Heart left ventricle (tissue), 16 donors: ENCODE data around the gene ENTHD1. TPM values are rescaled to one million over a fixed set of nuclear protein-coding genes. Genes with fewer than 3 reads are reported as not detected.

Experiments
- ATAC-seq, 4 donors: fragments of 200-7000 bp; cut with Tn5 transposase; one replicate each; pipeline ENCODE4 v1.9.1; 2020 to 2022; ENCODE audit warnings: moderate library complexity in 4 of 4, mild to moderate bottlenecking in 3 of 4, moderate number of reproducible peaks in 1 of 4
- DNase-seq, 5 donors: peaks; one replicate each; pipeline ENCODE4 v3.0.0-alpha.2; 2020
- H3K27ac ChIP-seq, 12 donors: fragments of 200-600 bp; sonication (generic) in 4 of 12; one replicate each; pipeline versions ENCODE4 v1.5.0 to v1.8.0; 2016 to 2022; ENCODE audit warnings: mild to moderate bottlenecking in 2 of 12
- H3K27me3 ChIP-seq, 9 donors: fragments of 200-600 bp; sonication (generic) in 2 of 9; one replicate each; pipeline versions ENCODE4 v1.5.1 to v1.8.0; 2016 to 2022; ENCODE audit warnings: mild to moderate bottlenecking in 3 of 9
- H3K36me3 ChIP-seq, 9 donors: fragments of 200-600 bp; sonication (generic) in 2 of 9; one replicate each; pipeline versions ENCODE4 v1.5.0 to v1.8.0; 2018 to 2022; ENCODE audit warnings: mild to moderate bottlenecking in 2 of 9
- H3K4me1 ChIP-seq, 12 donors: fragments of 200-600 bp; sonication (generic) in 4 of 12; one replicate each; pipeline versions ENCODE4 v1.5.0 to v1.8.0; 2016 to 2022; ENCODE audit warnings: mild to moderate bottlenecking in 3 of 12
- H3K4me3 ChIP-seq, 12 donors: fragments of 200-600 bp; sonication (generic) in 4 of 12; one replicate each; pipeline versions ENCODE4 v1.5.0 to v1.8.0; 2017 to 2022; ENCODE audit warnings: mild to moderate bottlenecking in 9 of 12, moderate library complexity in 4 of 12
- H3K9me3 ChIP-seq, 12 donors: fragments of 200-600 bp; sonication (generic) in 4 of 12; one replicate each; pipeline versions ENCODE4 v1.5.0 to v1.8.0; 2016 to 2022; ENCODE audit warnings: mild to moderate bottlenecking in 1 of 12
- POLR2A ChIP-seq, 2 donors: fragments of 450-650 bp; IDR thresholded peaks; one replicate each; pipeline ENCODE4 v1.6.1; 2017; ENCODE audit warnings: antibody characterized with exemption in 2 of 2, mild to moderate bottlenecking in 2 of 2, moderate library complexity in 2 of 2
- WGBS, 4 donors: extraction: QIAGEN DNeasy Blood & Tissue Kit in 2 of 4; methylation state at CpG; one replicate each; pipeline versions ENCODE4 v1.1.5 to v1.1.7; 2013 to 2018; 5-methylcytosine and 5-hydroxymethylcytosine counted together
- intact Hi-C, 10 donors: fragments of 100-400 bp; cut with DNase I; formaldehyde crosslinking; loops; one replicate each; pipeline versions ENCODE4 v1.11.1 to v1.14.2; 2022
- polyA plus RNA-seq, 2 donors: library from polyadenylated mRNA; stranded (reverse); fragments of 200-250 nt; gene quantifications; one replicate each; pipeline ENCODE4 v1.2.3, GENCODE V29; 2013
- total RNA-seq, 9 donors: library from RNA; depleted of rRNA in 2 of 9; stranded (reverse); fragments of >200 nt in 2 of 9; fragmentation: NEBNext Ultra II Directional in 3 of 9; extraction: Animal tissue kit (Norgen Biotek cat#: 25700) in 3 of 9; gene quantifications; one replicate each; pipeline versions ENCODE4 v1.1.0 to v1.2.4, GENCODE V29; 2016 to 2023
- TF ChIP-seq, protein P1 (sequence below), 12 donors: fragments of 200-600 bp; sonication (generic) in 4 of 12; IDR thresholded peaks; one replicate each; pipeline versions ENCODE4 v1.5.0 to v1.8.0; 2018 to 2022; ENCODE audit warnings: antibody characterized with exemption in 12 of 12, mild to moderate bottlenecking in 5 of 12
- donor health status: ischemic (EF 13 %, LVEDD 7.1; RV severe dilation, severe dysfunction).
- donor health status: healthy with polysubstance abuse.
- donor health status: DM: no; HTN: yes; CAD: no.
- donor health status: DM: no; HTN: no; CAD: no.
- donor health status: ischemic (EF 25% LVEDD 6.9; RV normal size, moderate dysfunction).
- donor health status: ischemic (EF 25% LVEDD 5.7; RV mildly dilated, moderate dysfunction).
- donor health status: healthy.
- donor health status: DM: yes; HTN: yes; CAD: no.
- donor health status: ischemic (EF 35%, LVEDD 5.7; RV mildly dilated, moderate dysfunction).
- donor health status: nonischemic (EF 11% LVEDD 7.7; RV severe dilation, severe dysfunction).
- donor health status: DM: yes; HTN: yes; CAD: no.
- donor health status: PGD.
- donor health status: ischemic (EF 29% LVEDD 5.4; RV normal size, mild dysfunction).
- donor health status: nonischemic (EF 23%, LVEDD 6.1; RV moderate dilation, normal function).

Gene ENTHD1
- total and polyA plus RNA-seq, 11 donors, result not detected

DNA sequence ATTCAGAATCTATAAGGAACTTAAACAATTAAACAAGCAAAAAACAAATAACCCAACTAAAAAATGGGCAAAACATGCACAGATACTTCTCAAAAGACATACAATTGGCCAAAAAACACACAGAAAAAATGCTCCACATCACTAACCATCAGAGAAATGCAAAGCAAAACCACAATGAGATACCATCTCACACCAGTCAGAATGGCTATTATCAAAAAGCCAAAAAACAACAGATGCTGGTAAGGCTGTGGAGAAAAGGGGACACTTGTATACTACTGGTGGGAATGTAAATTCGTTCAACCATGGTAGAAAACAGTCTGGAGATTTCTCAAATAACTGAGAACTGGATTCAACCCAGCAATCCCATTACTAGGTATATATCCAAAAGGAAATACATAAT lies 24.8 kb downstream of the ENTHD1 start:
- TF ChIP-seq, protein P1, sequence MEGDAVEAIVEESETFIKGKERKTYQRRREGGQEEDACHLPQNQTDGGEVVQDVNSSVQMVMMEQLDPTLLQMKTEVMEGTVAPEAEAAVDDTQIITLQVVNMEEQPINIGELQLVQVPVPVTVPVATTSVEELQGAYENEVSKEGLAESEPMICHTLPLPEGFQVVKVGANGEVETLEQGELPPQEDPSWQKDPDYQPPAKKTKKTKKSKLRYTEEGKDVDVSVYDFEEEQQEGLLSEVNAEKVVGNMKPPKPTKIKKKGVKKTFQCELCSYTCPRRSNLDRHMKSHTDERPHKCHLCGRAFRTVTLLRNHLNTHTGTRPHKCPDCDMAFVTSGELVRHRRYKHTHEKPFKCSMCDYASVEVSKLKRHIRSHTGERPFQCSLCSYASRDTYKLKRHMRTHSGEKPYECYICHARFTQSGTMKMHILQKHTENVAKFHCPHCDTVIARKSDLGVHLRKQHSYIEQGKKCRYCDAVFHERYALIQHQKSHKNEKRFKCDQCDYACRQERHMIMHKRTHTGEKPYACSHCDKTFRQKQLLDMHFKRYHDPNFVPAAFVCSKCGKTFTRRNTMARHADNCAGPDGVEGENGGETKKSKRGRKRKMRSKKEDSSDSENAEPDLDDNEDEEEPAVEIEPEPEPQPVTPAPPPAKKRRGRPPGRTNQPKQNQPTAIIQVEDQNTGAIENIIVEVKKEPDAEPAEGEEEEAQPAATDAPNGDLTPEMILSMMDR (IDR thresholded peaks at IDR 0.05), result no peak
- TF ChIP-seq POLR2A (IDR thresholded peaks at IDR 0.05), result no peak
- Histone ChIP-seq H3K4me1 (no peaks in the 10 kb centered on the region), H3K27me3 (peaks cover 0 to 15% (median 4%) of the 10 kb centered on the region in 9 donors), H3K36me3 (no peaks in the 10 kb centered on the region), H3K27ac (no peak overlapping the region), H3K9me3 (no peaks in the 10 kb centered on the region), H3K4me3 (no peak overlapping the region)
- DNase-seq (no peak), ATAC-seq (no peak)
- intact Hi-C loops, result loop anchor here in 1 of 10 donors (5.0 kb wide), 1 partner anchor 49 kb away; no protein-coding TSS in a partner anchor
- 38 to 50% (median 44%) methylated on average over 1 of the region's 1 CpG for WGBS, 4 donors

- no peak overlapping the region for H3K27ac ChIP-seq
- no peaks in the 10 kb centered on the region for H3K36me3 ChIP-seq
- ATAC-seq (no peak), DNase-seq (no peak)
- peaks cover 0 to 33% (median 4%) of the 10 kb centered on the region in 9 donors for H3K27me3 ChIP-seq
- WGBS, 4 donors, result 57 to 71% (median 59%) methylated on average over 7 of the region's 7 CpGs
- intact Hi-C loops, result no loop called here
- no peak overlapping the region for H3K4me3 ChIP-seq
- H3K4me1 ChIP-seq, result no peaks in the 10 kb centered on the region
- TF ChIP-seq, protein P1 (IDR thresholded peaks at IDR 0.05), result no peak
- TF ChIP-seq POLR2A (IDR thresholded peaks at IDR 0.05), result no peak
- peaks cover 0 to 7% (median 0%) of the 10 kb centered on the region in 12 donors for H3K9me3 ChIP-seq
Observed at GRCh38 chr22:39859903-39860588, 33.5 kb downstream of the ENTHD1 start.

DNA sequence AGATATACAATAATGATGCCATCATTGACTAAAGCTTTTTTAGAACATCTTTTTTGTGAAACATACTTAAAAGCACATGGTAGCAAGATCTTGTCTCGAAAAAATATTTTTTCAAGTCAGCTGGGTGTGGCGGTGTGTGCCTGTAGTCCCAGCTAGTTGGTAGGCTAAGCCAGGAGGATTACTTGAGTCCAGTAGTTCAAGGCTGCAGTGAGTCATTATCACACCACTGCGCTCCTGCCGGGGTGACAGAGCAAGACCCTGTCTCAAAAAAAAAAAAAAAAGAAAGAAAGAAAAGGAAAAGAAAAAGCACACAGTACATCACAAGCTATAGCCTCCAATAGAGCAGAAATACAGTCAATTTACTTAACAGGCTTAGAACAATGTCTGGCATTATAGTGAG lies 37.0 kb downstream of the ENTHD1 start:
- 72 to 79% (median 76%) methylated on average over 4 of the region's 4 CpGs for WGBS, 4 donors
- peaks cover 0 to 46% (median 0%) of the 10 kb centered on the region in 9 donors for H3K27me3 ChIP-seq

GRCh38 chr22:39852799-39853198 lies 40.8 kb downstream of the ENTHD1 start:
- 62 to 74% (median 71%) methylated on average over 2 of the region's 2 CpGs for WGBS, 4 donors
- intact Hi-C loops, result no loop called here
- H3K9me3 ChIP-seq, result no peaks in the 10 kb centered on the region
- H3K27me3 ChIP-seq, result peaks cover 0 to 43% (median 0%) of the 10 kb centered on the region in 9 donors
- H3K36me3 ChIP-seq, result no peaks in the 10 kb centered on the region
- no peak overlapping the region for H3K4me3 ChIP-seq
- no peak overlapping the region for H3K27ac ChIP-seq
- DNase-seq, result no peak
- H3K4me1 ChIP-seq, result no peaks in the 10 kb centered on the region
- no peak for ATAC-seq
- TF ChIP-seq, protein P1 (IDR thresholded peaks at IDR 0.05), result no peak
- no peak for TF ChIP-seq POLR2A (IDR thresholded peaks at IDR 0.05)

More for the DNA sequence above, 37.0 kb downstream of the ENTHD1 start:
- Histone ChIP-seq H3K4me3 (no peak overlapping the region), H3K9me3 (peaks cover 0 to 7% (median 0%) of the 10 kb centered on the region in 12 donors), H3K36me3 (no peaks in the 10 kb centered on the region), H3K4me1 (no peaks in the 10 kb centered on the region), H3K27ac (no peak overlapping the region)
- ATAC-seq (no peak), DNase-seq (no peak)
- intact Hi-C loops, result no loop called here
- TF ChIP-seq POLR2A (IDR thresholded peaks at IDR 0.05), result no peak
- TF ChIP-seq, protein P1 (IDR thresholded peaks at IDR 0.05), result no peak
